OCI-LY1 (cell line): ENCODE measurements around the gene FBLIM1.

Experiments
- H2AFZ ChIP-seq: fragments of 200-600 bp; sonication (generic), shearing (Covaris generic); 2 replicates; pipeline ENCODE4 v1.6.0; 2014; ENCODE audit warnings: antibody characterized with exemption, mild to moderate bottlenecking, low read length
- H3F3A ChIP-seq: fragments of 200-600 bp; sonication (generic), shearing (Covaris generic); 2 replicates; pipeline ENCODE4 v1.6.0; 2014; ENCODE audit warnings: mild to moderate bottlenecking, antibody characterized with exemption, low read length, moderate library complexity; ENCODE audit not compliant: insufficient read depth
- H3K27ac ChIP-seq: fragments of 200-600 bp; sonication (generic); 2 replicates; pipeline ENCODE4 v1.5.1; 2014; ENCODE audit warnings: low read length, mixed run types, mild to moderate bottlenecking, low read depth; ENCODE audit not compliant: poor library complexity, severe bottlenecking
- H3K27me3 ChIP-seq: fragments of 200-600 bp; sonication (generic); 2 replicates; pipeline ENCODE4 v1.6.0; 2014; ENCODE audit warnings: antibody characterized with exemption, mild to moderate bottlenecking, low read length, moderate library complexity; ENCODE audit not compliant: insufficient read depth
- H3K36me3 ChIP-seq: fragments of 200-600 bp; sonication (generic); 2 replicates; pipeline ENCODE4 v1.6.1; 2014; ENCODE audit warnings: mild to moderate bottlenecking, antibody characterized with exemption, low read length, moderate library complexity, mixed read lengths; ENCODE audit not compliant: insufficient read depth
- H3K4me1 ChIP-seq: fragments of 200-600 bp; sonication (generic); 2 replicates; pipeline ENCODE4 v1.5.1; 2014; ENCODE audit warnings: mild to moderate bottlenecking, low read length, moderate library complexity; ENCODE audit not compliant: insufficient read depth, severe bottlenecking
- H3K4me2 ChIP-seq: fragments of 200-600 bp; sonication (generic), shearing (Covaris generic); 2 replicates; pipeline ENCODE4 v1.6.1; 2014; ENCODE audit warnings: low read length
- H3K4me3 ChIP-seq: fragments of 200-600 bp; sonication (generic); 2 replicates; pipeline ENCODE4 v1.5.1; 2014; ENCODE audit warnings: low read length, low read depth, mild to moderate bottlenecking, mixed read lengths; ENCODE audit not compliant: poor library complexity, severe bottlenecking
- H3K79me2 ChIP-seq: fragments of 200-600 bp; shearing (Covaris generic); 2 replicates; pipeline ENCODE4 v1.6.1; 2016; ENCODE audit warnings: mixed run types, low read length, mixed read lengths; ENCODE audit not compliant: insufficient read depth
- H3K9ac ChIP-seq: fragments of 200-600 bp; sonication (generic), shearing (Covaris generic); 2 replicates; pipeline ENCODE4 v1.6.1; 2014; ENCODE audit warnings: mild to moderate bottlenecking, low read length, mixed read lengths
- H3K9me2 ChIP-seq: fragments of 200-600 bp; sonication (generic), shearing (Covaris generic); 2 replicates; pipeline ENCODE4 v1.6.1; 2014; ENCODE audit warnings: low read depth, mild to moderate bottlenecking, low read length, mixed read lengths
- H3K9me3 ChIP-seq: fragments of 200-600 bp; shearing (Covaris generic); 2 replicates; pipeline ENCODE4 v1.6.1; 2014; ENCODE audit warnings: low read length, mixed read lengths
- H4K20me1 ChIP-seq: fragments of 200-600 bp; sonication (generic), shearing (Covaris generic); 2 replicates; pipeline ENCODE4 v1.6.0; 2016; ENCODE audit warnings: mild to moderate bottlenecking, low read length; ENCODE audit not compliant: insufficient read depth
- EZH2 ChIP-seq: fragments of 200-600 bp; sonication (generic), shearing (Covaris generic); IDR thresholded peaks from 2 replicates; pipeline ENCODE4 v1.8.0; 2017; ENCODE audit warnings: borderline replicate concordance, mixed run types, mild to moderate bottlenecking, antibody characterized with exemption, low read length, moderate library complexity, mixed read lengths
- TF ChIP-seq, protein P1 (sequence below): fragments of 200-600 bp; sonication (generic), shearing (Covaris generic); IDR thresholded peaks from 2 replicates; pipeline ENCODE4 v1.5.1; 2017; ENCODE audit warnings: mild to moderate bottlenecking, antibody characterized with exemption, low read length, moderate library complexity, mixed read lengths

FBLIM1 gene

DNA sequence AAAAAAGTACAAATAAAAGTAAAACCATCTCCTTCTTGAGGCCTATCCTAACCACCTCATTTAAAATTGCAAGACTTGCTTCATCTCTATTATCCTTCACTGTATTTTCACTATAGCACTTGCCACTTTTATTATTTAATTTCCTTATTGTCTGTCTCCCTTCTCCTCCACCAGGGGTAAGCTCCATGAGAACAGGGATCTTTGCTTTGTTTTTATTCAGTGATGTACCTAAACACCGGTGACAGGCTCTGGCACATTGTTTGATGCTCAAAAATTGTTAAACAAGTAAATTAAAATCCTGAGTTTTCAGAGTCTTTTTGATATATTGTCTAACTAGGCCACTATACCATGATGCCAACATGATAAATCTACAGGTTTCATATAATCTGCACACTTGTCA, 71.7 kb downstream of the FBLIM1 start:
- no peak for TF ChIP-seq EZH2
- TF ChIP-seq, protein P1, sequence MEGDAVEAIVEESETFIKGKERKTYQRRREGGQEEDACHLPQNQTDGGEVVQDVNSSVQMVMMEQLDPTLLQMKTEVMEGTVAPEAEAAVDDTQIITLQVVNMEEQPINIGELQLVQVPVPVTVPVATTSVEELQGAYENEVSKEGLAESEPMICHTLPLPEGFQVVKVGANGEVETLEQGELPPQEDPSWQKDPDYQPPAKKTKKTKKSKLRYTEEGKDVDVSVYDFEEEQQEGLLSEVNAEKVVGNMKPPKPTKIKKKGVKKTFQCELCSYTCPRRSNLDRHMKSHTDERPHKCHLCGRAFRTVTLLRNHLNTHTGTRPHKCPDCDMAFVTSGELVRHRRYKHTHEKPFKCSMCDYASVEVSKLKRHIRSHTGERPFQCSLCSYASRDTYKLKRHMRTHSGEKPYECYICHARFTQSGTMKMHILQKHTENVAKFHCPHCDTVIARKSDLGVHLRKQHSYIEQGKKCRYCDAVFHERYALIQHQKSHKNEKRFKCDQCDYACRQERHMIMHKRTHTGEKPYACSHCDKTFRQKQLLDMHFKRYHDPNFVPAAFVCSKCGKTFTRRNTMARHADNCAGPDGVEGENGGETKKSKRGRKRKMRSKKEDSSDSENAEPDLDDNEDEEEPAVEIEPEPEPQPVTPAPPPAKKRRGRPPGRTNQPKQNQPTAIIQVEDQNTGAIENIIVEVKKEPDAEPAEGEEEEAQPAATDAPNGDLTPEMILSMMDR, result peak; percentile 26; the same call in 1 of the 2 replicates

DNA sequence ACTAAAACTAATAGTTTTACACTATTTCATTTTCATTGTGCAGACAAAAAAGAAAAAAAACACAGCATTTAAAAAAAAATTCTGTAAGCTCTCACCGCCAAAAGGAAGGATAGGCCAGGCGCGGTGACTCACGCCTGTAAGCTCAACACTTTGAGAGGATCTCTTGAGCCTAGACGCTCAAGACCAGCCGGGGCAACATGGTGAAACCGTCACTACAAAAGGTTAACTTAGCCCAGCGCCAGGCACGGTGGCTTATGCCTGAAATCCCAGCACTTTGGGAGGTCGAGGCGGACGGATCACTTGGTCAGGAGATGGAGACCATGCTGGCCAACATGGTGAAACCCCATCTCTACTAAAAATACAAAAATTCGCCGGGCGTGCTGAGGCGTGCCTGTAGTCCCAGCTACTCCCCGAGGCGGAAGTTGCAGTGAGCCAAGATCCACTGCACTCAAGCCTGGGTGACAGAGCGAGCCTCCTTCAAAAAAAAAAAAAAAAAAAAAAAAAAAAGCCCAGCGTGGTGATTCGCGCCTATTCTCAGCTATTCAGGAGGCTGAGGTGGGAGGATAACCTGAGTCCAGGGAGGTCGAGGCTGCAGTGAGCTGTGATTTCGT, 74.6 kb downstream of the FBLIM1 start:
- no peak overlapping the region for H2AFZ ChIP-seq
- H3K27ac ChIP-seq, result peak overlapping the region; percentile 98
- H4K20me1 ChIP-seq, result no peaks in the 10 kb centered on the region
- H3K4me3 ChIP-seq, result peak overlapping the region; percentile 77
- H3F3A ChIP-seq, result peaks cover 7% of the 10 kb centered on the region; the same call in 1 of the 2 replicates
- no peaks in the 10 kb centered on the region for H3K9me2 ChIP-seq
- peak overlapping the region; percentile 93 for H3K4me2 ChIP-seq
- peak overlapping the region; percentile 98 for H3K9ac ChIP-seq
- no peaks in the 10 kb centered on the region for H3K27me3 ChIP-seq
- H3K4me1 ChIP-seq, result peaks cover 77% of the 10 kb centered on the region
- TF ChIP-seq, protein P1, result no peak
- TF ChIP-seq EZH2, result no peak
- no peaks in the 10 kb centered on the region for H3K36me3 ChIP-seq
- no peaks in the 10 kb centered on the region for H3K9me3 ChIP-seq
- H3K79me2 ChIP-seq, result no peaks in the 10 kb centered on the region; the same call in 1 of the 2 replicates

More for the DNA sequence above, 71.7 kb downstream of the FBLIM1 start:
- H3K9me3 ChIP-seq, result no peaks in the 10 kb centered on the region
- no peaks in the 10 kb centered on the region for H3K36me3 ChIP-seq
- H2AFZ ChIP-seq, result no peak overlapping the region
- no peaks in the 10 kb centered on the region for H3K27me3 ChIP-seq
- peak overlapping the region; percentile 29; the same call in 1 of the 2 replicates for H3K9ac ChIP-seq
- H3K79me2 ChIP-seq, result no peaks in the 10 kb centered on the region; the same call in 1 of the 2 replicates
- H3K4me3 ChIP-seq, result peak overlapping the region; percentile 4
- no peaks in the 10 kb centered on the region for H4K20me1 ChIP-seq
- H3K4me2 ChIP-seq, result peak overlapping the region; percentile 44
- H3K4me1 ChIP-seq, result peaks cover 59% of the 10 kb centered on the region
- no peaks in the 10 kb centered on the region; the same call in 1 of the 2 replicates for H3F3A ChIP-seq
- H3K27ac ChIP-seq, result peak overlapping the region; percentile 86
- H3K9me2 ChIP-seq, result no peaks in the 10 kb centered on the region

DNA sequence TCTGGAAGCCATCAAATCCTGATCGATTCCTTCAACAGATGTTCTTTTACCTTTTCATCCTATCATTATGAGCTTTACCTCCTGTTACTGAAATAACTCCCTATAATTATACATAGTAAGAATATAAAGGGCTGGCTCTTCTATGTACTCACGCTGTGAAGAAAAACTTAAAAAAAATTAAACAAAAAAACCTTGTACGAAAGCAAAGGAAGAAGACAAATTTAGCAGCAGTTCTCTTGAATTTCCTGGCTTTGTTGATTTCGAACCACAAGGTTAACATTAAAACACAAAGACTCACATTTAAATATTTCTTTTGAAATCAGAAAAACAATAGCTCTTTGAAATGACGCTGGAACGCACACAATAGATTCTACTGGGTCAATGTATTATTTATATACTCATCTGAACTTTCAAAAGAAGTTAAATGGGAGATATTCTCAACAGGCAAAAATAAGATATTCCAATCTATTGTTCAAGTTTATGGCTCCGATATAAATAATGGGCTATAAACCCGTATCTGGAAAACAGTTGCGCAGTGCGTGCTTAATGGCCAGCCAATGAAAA, 75.3 kb downstream of the FBLIM1 start:
- no peak for TF ChIP-seq EZH2
- TF ChIP-seq, protein P1, result no peak
- H3K4me1 ChIP-seq, result peaks cover 79% of the 10 kb centered on the region
- H3F3A ChIP-seq, result peaks cover 14% of the 10 kb centered on the region
- peak overlapping the region; percentile 93 for H3K4me2 ChIP-seq
- H3K36me3 ChIP-seq, result no peaks in the 10 kb centered on the region
- no peaks in the 10 kb centered on the region for H3K9me2 ChIP-seq
- no peaks in the 10 kb centered on the region for H4K20me1 ChIP-seq
- H3K27ac ChIP-seq, result peak overlapping the region; percentile 98
- no peak overlapping the region for H2AFZ ChIP-seq
- H3K79me2 ChIP-seq, result no peaks in the 10 kb centered on the region; the same call in 1 of the 2 replicates
- H3K4me3 ChIP-seq, result peak overlapping the region; percentile 77
- H3K9ac ChIP-seq, result peak overlapping the region; percentile 98
- H3K27me3 ChIP-seq, result no peaks in the 10 kb centered on the region
- no peaks in the 10 kb centered on the region for H3K9me3 ChIP-seq
